ENCODE measurements around the gene AMOTL2. TPM values are rescaled to one million over a fixed set of nuclear protein-coding genes. Genes with fewer than 3 reads are reported as not detected.

Gene AMOTL2
- polyA plus RNA-seq, 1 donor (not counting 4 experiments of a cell fraction or from before 2014, with no cell fraction given) = 39.8 TPM

- no peaks in the 10 kb centered on the region for H3K79me2 ChIP-seq (ENCODE audit: control insufficient read depth, insufficient read depth, low read length)
- peak overlapping the region; percentile 63 for H3K4me2 ChIP-seq (ENCODE audit: control insufficient read depth, extremely low read depth, insufficient read depth, low read depth, low read length)
- H3K27me3 ChIP-seq (ENCODE audit: control insufficient read depth, extremely low read depth, insufficient read depth, low read length) = no peaks in the 10 kb centered on the region
- peak overlapping the region in 2 of 3 experiments; percentile 15 to 33 for H3K4me3 ChIP-seq (ENCODE audit: control insufficient read depth in 2 of 3, extremely low read depth in 1 of 3, insufficient read depth in 2 of 3, low read depth in 1 of 3, low read length in 3 of 3)
- no peaks in the 10 kb centered on the region for H4K20me1 ChIP-seq (ENCODE audit: control insufficient read depth, extremely low read depth, insufficient read depth, low read length)
- no peaks in the 10 kb centered on the region for H3K9me3 ChIP-seq (ENCODE audit: control insufficient read depth, low read depth, low read length)
- no peaks in the 10 kb centered on the region for H3K9me1 ChIP-seq (ENCODE audit: control insufficient read depth, extremely low read depth, insufficient read depth, low read length)
- peaks cover 67% of the 10 kb centered on the region for H3K4me1 ChIP-seq (ENCODE audit: control insufficient read depth, extremely low read depth, insufficient read depth, low read length)
- TF ChIP-seq CTCF (optimal IDR thresholded peaks at IDR 0.05 in 1 of 3, IDR thresholded peaks at IDR 0.05 in 1 of 3, conservative IDR thresholded peaks at IDR 0.05 in 1 of 3; ENCODE audit: extremely low read depth in 1 of 3, insufficient read depth in 2 of 3, low read length in 3 of 3) (peak in 2 of 3 experiments; percentile 71 to 73), EZH2 (IDR thresholded peaks at IDR 0.05; ENCODE audit: low read length) (no peak)
- H2AFZ ChIP-seq (ENCODE audit: control insufficient read depth, low read length) = peak overlapping the region; percentile 68
- H3K9ac ChIP-seq (ENCODE audit: control insufficient read depth, extremely low read depth, insufficient read depth, low read length) = peak overlapping the region; percentile 80
- FAIRE-seq = peak; percentile 95
- dilution Hi-C loops (cut with MboI; ENCODE audit: extremely low pct_ligation_motif_present, low sequenced_read_pairs) = no loop called here
- DNase-seq (ENCODE audit: low read depth, low spot score) = no peak
- no peaks in the 10 kb centered on the region for H3K36me3 ChIP-seq (ENCODE audit: control insufficient read depth in 2 of 2, extremely low read depth in 1 of 2, insufficient read depth in 2 of 2, low read length in 2 of 2)
- peak overlapping the region; percentile 90 for H3K27ac ChIP-seq (ENCODE audit: control insufficient read depth, insufficient read depth, low read length)
Measured at GRCh38 chr3:134312072-134312872, 62.0 kb downstream of the AMOTL2 start.

- dilution Hi-C loops (cut with MboI; ENCODE audit: extremely low pct_ligation_motif_present, low sequenced_read_pairs) = no loop called here
- Histone ChIP-seq H3K79me2 (ENCODE audit: control insufficient read depth, insufficient read depth, low read length) (no peaks in the 10 kb centered on the region), H3K4me2 (ENCODE audit: control insufficient read depth, extremely low read depth, insufficient read depth, low read depth, low read length) (peak overlapping the region; percentile 63), H3K9me1 (ENCODE audit: control insufficient read depth, extremely low read depth, insufficient read depth, low read length) (no peaks in the 10 kb centered on the region), H3K36me3 (ENCODE audit: control insufficient read depth in 2 of 2, extremely low read depth in 1 of 2, insufficient read depth in 2 of 2, low read length in 2 of 2) (no peaks in the 10 kb centered on the region), H3K27ac (ENCODE audit: control insufficient read depth, insufficient read depth, low read length) (peak overlapping the region; percentile 90), H3K9ac (ENCODE audit: control insufficient read depth, extremely low read depth, insufficient read depth, low read length) (no peak overlapping the region), H3K4me3 (ENCODE audit: control insufficient read depth in 2 of 3, extremely low read depth in 1 of 3, insufficient read depth in 2 of 3, low read depth in 1 of 3, low read length in 3 of 3) (no peak overlapping the region), H3K27me3 (ENCODE audit: control insufficient read depth, extremely low read depth, insufficient read depth, low read length) (no peaks in the 10 kb centered on the region), H3K9me3 (ENCODE audit: control insufficient read depth, low read depth, low read length) (no peaks in the 10 kb centered on the region), H2AFZ (ENCODE audit: control insufficient read depth, low read length) (peak overlapping the region; percentile 68), H3K4me1 (ENCODE audit: control insufficient read depth, extremely low read depth, insufficient read depth, low read length) (peaks cover 61% of the 10 kb centered on the region), H4K20me1 (ENCODE audit: control insufficient read depth, extremely low read depth, insufficient read depth, low read length) (no peaks in the 10 kb centered on the region)
- FAIRE-seq (no peak), DNase-seq (ENCODE audit: low read depth, low spot score) (no peak)
- TF ChIP-seq CTCF (optimal IDR thresholded peaks at IDR 0.05 in 1 of 3, IDR thresholded peaks at IDR 0.05 in 1 of 3, conservative IDR thresholded peaks at IDR 0.05 in 1 of 3; ENCODE audit: extremely low read depth in 1 of 3, insufficient read depth in 2 of 3, low read length in 3 of 3) = no peak
- no peak for TF ChIP-seq EZH2 (IDR thresholded peaks at IDR 0.05; ENCODE audit: low read length)
Measured at GRCh38 chr3:134311693-134312071, 62.6 kb downstream of the AMOTL2 start.

Measured in keratinocyte (primary cell).